OCI-LY1 (cell line): ENCODE data around the gene ANKRD11.

ENCODE experiments used
- H2AFZ ChIP-seq: fragments of 200-600 bp; sonication (generic), shearing (Covaris generic); 2 replicates; pipeline ENCODE4 v1.6.0; 2014; ENCODE audit warnings: antibody characterized with exemption, mild to moderate bottlenecking, low read length
- H3F3A ChIP-seq: fragments of 200-600 bp; sonication (generic), shearing (Covaris generic); 2 replicates; pipeline ENCODE4 v1.6.0; 2014; ENCODE audit warnings: mild to moderate bottlenecking, antibody characterized with exemption, low read length, moderate library complexity; ENCODE audit not compliant: insufficient read depth
- H3K27ac ChIP-seq: fragments of 200-600 bp; sonication (generic); 2 replicates; pipeline ENCODE4 v1.5.1; 2014; ENCODE audit warnings: low read length, mixed run types, mild to moderate bottlenecking, low read depth; ENCODE audit not compliant: poor library complexity, severe bottlenecking
- H3K27me3 ChIP-seq: fragments of 200-600 bp; sonication (generic); 2 replicates; pipeline ENCODE4 v1.6.0; 2014; ENCODE audit warnings: antibody characterized with exemption, mild to moderate bottlenecking, low read length, moderate library complexity; ENCODE audit not compliant: insufficient read depth
- H3K36me3 ChIP-seq: fragments of 200-600 bp; sonication (generic); 2 replicates; pipeline ENCODE4 v1.6.1; 2014; ENCODE audit warnings: mild to moderate bottlenecking, antibody characterized with exemption, low read length, moderate library complexity, mixed read lengths; ENCODE audit not compliant: insufficient read depth
- H3K4me1 ChIP-seq: fragments of 200-600 bp; sonication (generic); 2 replicates; pipeline ENCODE4 v1.5.1; 2014; ENCODE audit warnings: mild to moderate bottlenecking, low read length, moderate library complexity; ENCODE audit not compliant: insufficient read depth, severe bottlenecking
- H3K4me2 ChIP-seq: fragments of 200-600 bp; sonication (generic), shearing (Covaris generic); 2 replicates; pipeline ENCODE4 v1.6.1; 2014; ENCODE audit warnings: low read length
- H3K4me3 ChIP-seq: fragments of 200-600 bp; sonication (generic); 2 replicates; pipeline ENCODE4 v1.5.1; 2014; ENCODE audit warnings: low read length, low read depth, mild to moderate bottlenecking, mixed read lengths; ENCODE audit not compliant: poor library complexity, severe bottlenecking
- H3K79me2 ChIP-seq: fragments of 200-600 bp; shearing (Covaris generic); 2 replicates; pipeline ENCODE4 v1.6.1; 2016; ENCODE audit warnings: mixed run types, low read length, mixed read lengths; ENCODE audit not compliant: insufficient read depth
- H3K9ac ChIP-seq: fragments of 200-600 bp; sonication (generic), shearing (Covaris generic); 2 replicates; pipeline ENCODE4 v1.6.1; 2014; ENCODE audit warnings: mild to moderate bottlenecking, low read length, mixed read lengths
- H3K9me2 ChIP-seq: fragments of 200-600 bp; sonication (generic), shearing (Covaris generic); 2 replicates; pipeline ENCODE4 v1.6.1; 2014; ENCODE audit warnings: low read depth, mild to moderate bottlenecking, low read length, mixed read lengths
- H3K9me3 ChIP-seq: fragments of 200-600 bp; shearing (Covaris generic); 2 replicates; pipeline ENCODE4 v1.6.1; 2014; ENCODE audit warnings: low read length, mixed read lengths
- H4K20me1 ChIP-seq: fragments of 200-600 bp; sonication (generic), shearing (Covaris generic); 2 replicates; pipeline ENCODE4 v1.6.0; 2016; ENCODE audit warnings: mild to moderate bottlenecking, low read length; ENCODE audit not compliant: insufficient read depth
- EZH2 ChIP-seq: fragments of 200-600 bp; sonication (generic), shearing (Covaris generic); IDR thresholded peaks from 2 replicates; pipeline ENCODE4 v1.8.0; 2017; ENCODE audit warnings: borderline replicate concordance, mixed run types, mild to moderate bottlenecking, antibody characterized with exemption, low read length, moderate library complexity, mixed read lengths
- TF ChIP-seq, protein P1 (sequence below): fragments of 200-600 bp; sonication (generic), shearing (Covaris generic); IDR thresholded peaks from 2 replicates; pipeline ENCODE4 v1.5.1; 2017; ENCODE audit warnings: mild to moderate bottlenecking, antibody characterized with exemption, low read length, moderate library complexity, mixed read lengths

Gene ANKRD11

GRCh38 chr16:89357055-89357816 lies 133.1 kb downstream of the ANKRD11 start:
- no peak overlapping the region for H3K4me3 ChIP-seq
- no peaks in the 10 kb centered on the region for H3K9me3 ChIP-seq
- no peaks in the 10 kb centered on the region for H3K27me3 ChIP-seq
- H2AFZ ChIP-seq: no peak overlapping the region
- peak overlapping the region; percentile 8; the same call in 1 of the 2 replicates for H3K4me2 ChIP-seq
- H3K9ac ChIP-seq: peak overlapping the region; percentile 1; the same call in 1 of the 2 replicates
- H3F3A ChIP-seq: no peaks in the 10 kb centered on the region
- no peaks in the 10 kb centered on the region for H4K20me1 ChIP-seq
- H3K27ac ChIP-seq: peak overlapping the region; percentile 79
- peaks cover 60% of the 10 kb centered on the region for H3K4me1 ChIP-seq
- TF ChIP-seq, protein P1, sequence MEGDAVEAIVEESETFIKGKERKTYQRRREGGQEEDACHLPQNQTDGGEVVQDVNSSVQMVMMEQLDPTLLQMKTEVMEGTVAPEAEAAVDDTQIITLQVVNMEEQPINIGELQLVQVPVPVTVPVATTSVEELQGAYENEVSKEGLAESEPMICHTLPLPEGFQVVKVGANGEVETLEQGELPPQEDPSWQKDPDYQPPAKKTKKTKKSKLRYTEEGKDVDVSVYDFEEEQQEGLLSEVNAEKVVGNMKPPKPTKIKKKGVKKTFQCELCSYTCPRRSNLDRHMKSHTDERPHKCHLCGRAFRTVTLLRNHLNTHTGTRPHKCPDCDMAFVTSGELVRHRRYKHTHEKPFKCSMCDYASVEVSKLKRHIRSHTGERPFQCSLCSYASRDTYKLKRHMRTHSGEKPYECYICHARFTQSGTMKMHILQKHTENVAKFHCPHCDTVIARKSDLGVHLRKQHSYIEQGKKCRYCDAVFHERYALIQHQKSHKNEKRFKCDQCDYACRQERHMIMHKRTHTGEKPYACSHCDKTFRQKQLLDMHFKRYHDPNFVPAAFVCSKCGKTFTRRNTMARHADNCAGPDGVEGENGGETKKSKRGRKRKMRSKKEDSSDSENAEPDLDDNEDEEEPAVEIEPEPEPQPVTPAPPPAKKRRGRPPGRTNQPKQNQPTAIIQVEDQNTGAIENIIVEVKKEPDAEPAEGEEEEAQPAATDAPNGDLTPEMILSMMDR: peak; percentile 26; the same call in 1 of the 2 replicates
- TF ChIP-seq EZH2: no peak
- H3K9me2 ChIP-seq: no peaks in the 10 kb centered on the region
- H3K79me2 ChIP-seq: peaks cover 51% of the 10 kb centered on the region
- peaks cover 20% of the 10 kb centered on the region; the same call in 1 of the 2 replicates for H3K36me3 ChIP-seq

DNA sequence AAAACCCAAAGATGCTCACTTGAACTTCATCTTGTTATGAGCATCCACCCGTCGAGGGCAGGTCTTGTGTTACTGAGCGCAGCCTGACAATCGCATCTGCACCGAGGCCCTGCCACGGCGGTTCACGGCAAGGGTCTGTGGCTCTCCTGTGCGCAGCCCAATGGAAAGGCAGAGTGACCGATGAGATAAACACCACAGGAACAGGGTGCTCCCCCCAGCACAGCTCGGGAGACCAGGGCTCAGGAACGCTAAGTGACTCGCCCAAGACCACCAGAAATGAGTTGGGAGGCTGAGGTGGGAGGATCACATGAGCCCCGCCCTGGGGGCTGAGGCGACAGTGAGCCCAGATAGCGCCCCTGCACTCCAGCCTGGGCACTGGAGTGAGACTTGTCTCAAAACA lies 134.7 kb downstream of the ANKRD11 start:
- H3K27ac ChIP-seq: no peak overlapping the region
- no peak overlapping the region for H3K4me2 ChIP-seq
- no peaks in the 10 kb centered on the region for H3K27me3 ChIP-seq
- no peaks in the 10 kb centered on the region for H3K9me3 ChIP-seq
- H3K9me2 ChIP-seq: no peaks in the 10 kb centered on the region
- no peak overlapping the region for H3K9ac ChIP-seq
- H2AFZ ChIP-seq: no peak overlapping the region
- no peaks in the 10 kb centered on the region for H3F3A ChIP-seq
- no peak for TF ChIP-seq EZH2
- TF ChIP-seq, protein P1: no peak
- peaks cover 52% of the 10 kb centered on the region for H3K79me2 ChIP-seq
- H3K4me1 ChIP-seq: peaks cover 47% of the 10 kb centered on the region
- H3K36me3 ChIP-seq: peaks cover 30% of the 10 kb centered on the region; the same call in 1 of the 2 replicates
- H3K4me3 ChIP-seq: no peak overlapping the region
- no peaks in the 10 kb centered on the region for H4K20me1 ChIP-seq

GRCh38 chr16:89355007-89355406 lies 135.4 kb downstream of the ANKRD11 start:
- H3K9ac ChIP-seq: no peak overlapping the region
- no peaks in the 10 kb centered on the region for H3K27me3 ChIP-seq
- H3K4me3 ChIP-seq: no peak overlapping the region
- no peaks in the 10 kb centered on the region for H4K20me1 ChIP-seq
- peaks cover 53% of the 10 kb centered on the region for H3K79me2 ChIP-seq
- peaks cover 47% of the 10 kb centered on the region for H3K4me1 ChIP-seq
- no peak overlapping the region for H3K27ac ChIP-seq
- no peaks in the 10 kb centered on the region for H3K9me2 ChIP-seq
- peaks cover 28% of the 10 kb centered on the region; the same call in 1 of the 2 replicates for H3K36me3 ChIP-seq
- H2AFZ ChIP-seq: no peak overlapping the region
- H3F3A ChIP-seq: no peaks in the 10 kb centered on the region
- H3K4me2 ChIP-seq: no peak overlapping the region
- no peaks in the 10 kb centered on the region for H3K9me3 ChIP-seq
- TF ChIP-seq, protein P1: no peak
- no peak for TF ChIP-seq EZH2
